NCI-H2227 treated with DMSO at 0.1 percent for 48 hours (cell line): Measurements from ENCODE around the gene LRRTM3.
A peak's percentile ranks its signal among the peaks of the same experiment; 100 is the strongest.

Source experiments
- DNase-seq: peaks from one replicate; lab custom pipeline; 2025; lab: John Stamatoyannopoulos, UW

The LRRTM3 gene

DNA sequence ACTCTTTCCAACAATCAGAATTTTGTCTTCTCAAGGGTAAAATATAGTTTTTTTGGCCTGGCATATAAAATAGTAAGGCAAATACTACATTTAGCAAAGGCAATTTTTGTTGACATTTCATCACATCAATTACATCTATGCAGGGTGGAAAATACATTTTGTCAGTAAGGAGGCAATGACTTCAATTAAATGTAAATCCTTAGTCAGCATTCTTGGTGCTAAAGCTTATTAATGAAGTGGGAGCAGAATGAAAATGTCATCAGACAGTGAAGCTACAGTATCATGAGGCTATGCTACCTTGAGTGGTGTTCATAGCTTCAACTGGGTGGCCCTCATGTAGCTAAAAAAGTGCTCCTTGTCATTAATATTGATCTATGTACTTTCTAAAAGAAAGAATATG lies 8.9 kb downstream of the LRRTM3 start:
- no peak for DNase-seq

DNA sequence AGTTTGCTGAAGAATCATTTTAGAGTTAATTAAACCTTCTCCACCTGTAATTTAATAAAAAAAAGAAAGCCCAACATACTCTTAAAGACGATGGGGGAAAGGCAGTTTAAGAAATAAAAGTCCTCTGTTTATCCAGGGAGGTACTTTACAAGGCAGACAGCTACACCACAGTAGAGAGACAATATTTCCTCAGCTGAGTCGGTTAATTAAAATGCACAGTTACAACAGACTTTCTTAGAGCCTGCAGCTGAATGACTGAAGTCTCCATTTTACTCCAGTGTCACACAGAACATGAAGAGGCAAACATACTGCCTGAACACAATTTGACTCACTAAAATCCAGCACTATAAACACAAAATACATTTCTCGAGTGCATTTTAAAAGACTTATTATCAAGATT lies 15.1 kb downstream of the LRRTM3 start:
- DNase-seq: no peak

DNA sequence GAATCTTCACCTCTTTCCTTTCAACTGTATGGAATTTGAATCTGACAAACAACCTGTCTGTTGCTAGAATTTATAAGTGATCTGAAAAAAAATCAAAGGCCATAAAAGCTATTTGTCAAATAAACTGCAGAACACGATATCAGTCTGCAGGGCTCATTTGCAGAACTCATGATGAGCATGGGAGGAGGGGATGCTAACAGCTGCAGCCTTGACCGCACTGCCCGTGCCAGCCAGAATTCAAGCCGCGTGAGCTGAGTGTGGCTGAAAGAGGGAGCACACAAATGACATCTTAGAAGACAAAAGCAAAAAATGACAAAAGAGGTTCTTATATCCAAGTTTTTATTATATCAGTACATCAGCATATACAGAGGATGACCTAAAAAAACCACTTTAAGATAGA lies 15.7 kb downstream of the LRRTM3 start:
- DNase-seq: peak; percentile 38

DNA sequence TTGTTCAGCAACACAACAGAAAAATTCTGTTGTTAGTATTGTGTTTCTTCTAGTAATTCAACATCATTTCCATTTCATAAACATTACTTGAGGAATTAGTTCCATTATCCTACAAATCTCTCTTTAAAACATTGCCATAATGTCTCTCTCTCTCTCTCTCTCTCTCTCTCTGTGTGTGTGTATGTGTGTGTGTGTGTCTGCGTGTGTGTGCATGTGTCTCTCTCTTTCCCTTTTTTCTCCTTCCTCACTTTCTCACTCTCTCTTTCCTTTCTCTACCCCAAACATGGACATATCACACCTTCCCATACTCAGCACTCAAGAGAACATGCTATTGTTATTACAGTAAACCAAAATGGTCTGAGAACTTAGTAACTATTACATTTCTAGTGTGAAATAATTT lies 16.6 kb downstream of the LRRTM3 start:
- no peak for DNase-seq

DNA sequence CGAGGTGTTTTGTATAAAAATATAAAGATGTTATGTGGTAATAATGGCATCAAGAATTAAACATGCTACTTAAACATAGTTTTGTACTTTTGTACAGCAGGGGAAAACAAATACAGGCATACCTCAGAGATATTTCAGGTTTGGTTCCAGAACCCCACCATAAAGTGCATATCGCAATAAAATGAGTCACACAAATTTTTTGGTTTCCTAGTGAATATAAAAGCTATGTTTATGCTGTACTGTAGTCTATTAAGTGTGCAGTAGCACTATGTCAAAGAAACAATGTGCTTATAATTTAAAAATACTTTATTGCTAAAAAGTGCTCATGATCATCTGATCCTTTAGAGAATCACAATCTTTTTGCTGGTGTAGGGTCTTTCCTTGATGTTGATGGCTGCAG lies 17.8 kb downstream of the LRRTM3 start:
- no peak for DNase-seq

DNA sequence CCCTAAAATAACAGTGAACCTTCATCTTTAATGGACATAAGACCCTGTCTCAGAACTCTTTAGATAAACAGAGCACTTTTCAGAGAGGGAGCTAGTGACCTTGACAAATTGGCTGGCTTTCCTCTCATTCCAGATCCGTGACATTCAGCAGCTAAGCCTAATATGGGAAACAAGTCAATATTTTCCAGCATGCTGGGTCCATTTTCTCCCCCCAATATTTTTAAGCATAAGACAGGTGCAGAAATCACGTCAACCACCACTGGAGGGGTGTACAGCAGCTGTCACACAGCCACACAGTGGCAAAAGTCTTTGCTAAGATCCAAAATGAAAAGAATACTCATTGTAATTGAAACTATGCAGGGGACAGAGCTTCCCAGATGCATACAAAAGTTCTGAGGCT lies 26.1 kb downstream of the LRRTM3 start:
- no peak for DNase-seq

DNA sequence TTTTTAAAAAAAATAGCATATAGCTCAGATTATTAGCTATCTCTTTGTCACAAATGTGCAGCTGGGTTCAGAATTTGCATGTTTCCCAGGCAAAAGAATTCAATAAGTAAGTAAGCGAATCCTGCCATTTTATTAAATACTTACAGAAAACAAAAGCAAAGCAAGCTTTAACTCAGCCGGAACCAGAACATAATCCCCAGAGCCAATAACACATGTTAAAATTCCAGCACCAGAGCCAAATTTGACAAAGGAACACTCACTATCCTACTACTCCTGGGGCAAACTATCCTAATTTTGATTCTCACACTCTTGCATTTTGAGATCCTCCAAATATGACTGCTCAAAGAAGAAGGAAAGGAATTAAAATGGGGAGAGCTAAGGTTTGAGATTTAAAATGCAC lies 32.6 kb downstream of the LRRTM3 start:
- no peak for DNase-seq

DNA sequence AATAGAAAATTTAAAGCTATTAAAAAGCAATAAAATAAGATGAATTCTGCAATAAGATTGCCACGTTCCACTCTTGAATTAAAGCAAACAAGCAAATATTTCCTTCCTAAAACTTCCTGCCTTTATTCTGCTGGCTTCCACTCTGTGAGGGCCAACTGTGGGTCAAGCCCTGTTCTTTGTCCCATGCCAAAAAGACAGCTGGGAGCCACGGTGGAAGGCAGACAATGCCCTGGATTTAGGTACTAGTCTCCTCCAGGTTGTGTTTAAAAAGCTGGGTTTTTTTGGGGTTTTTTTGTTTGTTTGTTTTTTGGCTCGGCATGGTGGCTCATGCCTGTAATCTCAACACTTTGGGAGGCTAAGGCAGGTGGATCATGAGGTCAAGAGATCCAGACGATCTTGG lies 39.1 kb downstream of the LRRTM3 start:
- no peak for DNase-seq

DNA sequence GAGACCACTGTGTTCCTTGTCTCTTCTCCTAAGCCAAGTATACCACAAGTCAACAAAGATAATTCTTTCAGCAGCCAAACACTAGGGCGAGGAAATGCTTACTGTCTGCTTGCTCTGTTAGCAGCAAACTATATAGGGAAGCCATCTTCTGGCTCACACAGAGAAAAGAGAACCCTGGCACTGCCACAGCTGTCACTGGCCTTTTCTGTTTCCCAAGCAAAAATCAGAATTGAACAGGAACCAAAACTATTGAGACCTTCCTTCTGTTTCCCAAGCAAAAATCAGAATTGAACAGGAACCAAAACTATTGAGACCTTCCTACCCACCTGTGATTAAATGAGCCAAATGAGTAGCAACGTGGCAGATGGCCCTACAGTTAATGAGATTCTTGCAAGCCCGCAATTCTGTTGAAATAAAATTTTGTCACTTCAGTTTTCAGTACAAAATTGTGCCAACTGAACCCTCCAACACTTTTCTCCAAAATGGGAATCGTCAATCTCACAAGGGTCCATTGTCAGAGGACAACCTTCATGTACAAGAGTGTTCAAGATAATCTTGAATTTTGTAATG lies 54.5 kb downstream of the LRRTM3 start:
- DNase-seq: no peak

DNA sequence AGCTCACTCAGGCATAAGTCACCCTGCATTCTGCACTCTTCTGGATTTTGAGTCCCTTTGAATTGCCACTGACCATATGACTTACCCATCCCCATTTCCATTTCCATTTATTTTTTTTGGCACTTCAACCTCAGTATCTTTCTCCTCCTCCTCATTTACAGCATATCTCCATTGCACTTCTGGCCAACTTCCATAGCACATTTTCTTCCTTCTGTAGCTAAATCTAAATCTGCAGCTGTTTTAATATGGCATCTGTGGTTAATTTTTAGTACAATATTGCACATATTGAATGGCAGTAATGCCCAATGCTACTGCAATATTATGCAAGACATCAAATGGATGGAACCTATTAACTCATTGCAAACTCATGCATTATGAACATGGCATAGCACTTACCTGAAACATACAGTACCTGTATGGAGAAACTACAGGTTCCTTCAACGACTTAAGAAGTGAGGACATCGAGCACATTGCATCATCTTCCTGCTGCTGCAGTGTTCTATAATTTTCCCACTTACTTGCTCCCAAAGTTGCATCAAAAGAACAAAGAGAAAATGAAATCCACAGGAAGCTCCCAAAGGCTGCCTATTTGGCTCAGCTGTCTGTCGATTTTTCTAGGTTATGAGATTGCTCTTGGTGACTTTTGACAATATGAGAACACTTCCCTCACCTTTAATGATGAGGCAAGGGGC lies 55.7 kb downstream of the LRRTM3 start:
- no peak for DNase-seq

DNA sequence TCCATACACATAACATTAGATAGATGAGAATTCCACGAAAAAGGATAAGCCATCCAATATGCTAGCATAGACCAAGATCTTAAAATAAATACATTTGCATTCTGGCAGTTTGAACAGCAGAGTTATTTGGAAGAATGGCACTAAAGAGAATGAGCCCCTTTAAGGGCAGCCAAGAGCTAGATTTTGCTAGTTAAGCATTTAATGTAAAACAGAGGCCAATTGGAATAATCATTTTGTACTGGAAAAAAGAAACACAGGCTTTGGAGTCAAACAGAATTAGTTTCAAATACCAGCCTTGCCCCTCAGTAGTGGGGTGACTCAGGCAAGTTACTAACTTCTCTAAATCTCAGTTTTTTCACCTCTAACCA lies 56.2 kb downstream of the LRRTM3 start:
- DNase-seq: no peak

DNA sequence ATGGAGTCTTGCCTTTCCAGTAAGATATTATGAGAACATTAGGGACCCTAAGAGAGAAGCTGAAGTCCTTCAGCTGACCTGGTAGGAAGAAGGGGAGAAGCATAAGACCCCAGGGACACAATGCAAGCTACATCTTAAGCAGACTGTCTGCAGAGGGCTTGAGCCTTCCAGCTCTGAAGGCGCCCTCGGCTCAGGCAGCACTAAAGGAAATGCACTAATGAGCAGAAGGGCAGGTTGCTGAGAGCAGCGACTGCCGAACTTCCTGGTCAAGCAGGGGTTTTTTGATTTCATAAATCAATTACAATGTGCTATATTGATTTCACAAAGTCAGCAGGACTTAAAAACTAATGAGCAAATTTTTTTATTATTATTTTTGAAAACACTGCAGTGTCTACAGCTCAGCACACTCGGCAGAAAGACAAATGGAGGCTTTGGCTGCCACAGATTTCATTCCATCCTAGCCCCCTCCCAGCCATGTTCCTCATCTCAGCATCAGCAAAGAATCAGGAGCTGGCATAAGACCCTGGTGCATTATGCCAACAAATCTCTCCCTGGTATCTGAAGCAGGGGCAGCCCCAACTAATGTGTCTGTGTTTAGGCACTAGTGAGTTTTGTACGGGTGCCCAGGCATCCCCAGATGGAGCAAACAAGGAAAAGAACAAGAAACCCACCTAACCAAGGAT lies 57.1 kb downstream of the LRRTM3 start:
- peak; percentile 53 for DNase-seq

DNA sequence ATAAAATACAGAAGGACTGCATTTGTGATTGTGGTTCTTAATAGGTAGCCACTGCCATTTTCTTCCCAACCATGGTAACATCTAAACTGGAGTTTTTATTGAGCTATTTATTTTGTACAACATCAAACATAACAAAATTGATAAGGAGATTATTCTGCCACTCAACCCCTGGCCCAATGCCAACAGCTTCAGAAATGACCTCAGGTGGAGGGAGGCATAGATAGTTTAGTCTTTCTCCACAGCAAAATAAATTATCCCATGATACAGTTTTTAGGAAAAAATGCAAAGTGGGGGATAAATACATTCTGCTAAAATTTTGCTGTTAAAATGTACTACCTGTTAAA lies 57.6 kb downstream of the LRRTM3 start:
- DNase-seq: peak; percentile 30

DNA sequence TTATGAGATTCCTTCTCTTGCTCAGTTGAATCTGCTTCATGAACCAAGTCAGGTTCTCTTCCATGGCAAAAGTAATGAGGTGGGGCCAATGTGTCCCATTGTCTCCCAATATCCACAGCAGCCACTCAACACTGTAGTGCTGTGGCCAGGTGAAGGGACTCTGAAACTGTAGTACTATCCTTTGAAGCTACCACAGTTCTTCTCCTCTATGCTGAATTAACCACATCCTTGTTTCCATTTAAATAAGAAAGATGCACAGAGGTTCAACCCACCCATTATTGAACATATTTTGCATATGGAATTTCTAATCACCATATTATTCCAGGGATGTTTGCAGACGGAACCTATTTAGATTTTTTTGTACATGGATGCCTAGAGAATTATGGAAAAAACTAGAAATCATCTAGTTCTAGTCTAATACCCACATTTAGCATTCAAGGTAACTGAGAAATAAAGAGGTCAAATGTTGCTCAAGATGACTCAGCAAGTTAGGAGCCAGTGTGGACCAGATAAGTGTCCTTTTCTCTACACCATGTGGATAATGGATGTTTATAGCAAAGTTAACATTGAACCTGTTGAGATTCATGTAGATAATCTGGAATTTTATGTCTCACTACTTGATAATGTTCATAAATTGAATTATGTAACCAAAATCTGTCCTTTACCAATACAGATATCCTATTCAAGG lies 64.5 kb downstream of the LRRTM3 start:
- DNase-seq: no peak

DNA sequence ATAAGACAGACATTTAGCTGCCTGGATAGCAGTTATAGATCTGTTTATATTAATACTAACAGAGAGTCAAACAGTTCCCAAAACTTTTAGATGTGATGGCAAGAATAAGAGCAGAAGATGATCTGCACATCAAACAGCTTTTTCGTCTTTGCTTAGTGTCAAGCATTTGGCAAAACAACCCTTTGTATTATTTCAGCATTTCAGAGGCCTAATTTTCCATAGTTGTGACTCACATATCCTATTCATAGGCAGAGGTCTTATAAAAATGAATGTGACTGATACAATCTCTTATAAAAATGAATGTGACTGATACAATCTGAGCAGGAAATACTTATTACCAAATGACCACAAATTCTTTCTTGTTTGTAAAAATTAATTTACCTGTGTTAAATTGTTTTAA lies 71.2 kb downstream of the LRRTM3 start:
- no peak for DNase-seq

DNA sequence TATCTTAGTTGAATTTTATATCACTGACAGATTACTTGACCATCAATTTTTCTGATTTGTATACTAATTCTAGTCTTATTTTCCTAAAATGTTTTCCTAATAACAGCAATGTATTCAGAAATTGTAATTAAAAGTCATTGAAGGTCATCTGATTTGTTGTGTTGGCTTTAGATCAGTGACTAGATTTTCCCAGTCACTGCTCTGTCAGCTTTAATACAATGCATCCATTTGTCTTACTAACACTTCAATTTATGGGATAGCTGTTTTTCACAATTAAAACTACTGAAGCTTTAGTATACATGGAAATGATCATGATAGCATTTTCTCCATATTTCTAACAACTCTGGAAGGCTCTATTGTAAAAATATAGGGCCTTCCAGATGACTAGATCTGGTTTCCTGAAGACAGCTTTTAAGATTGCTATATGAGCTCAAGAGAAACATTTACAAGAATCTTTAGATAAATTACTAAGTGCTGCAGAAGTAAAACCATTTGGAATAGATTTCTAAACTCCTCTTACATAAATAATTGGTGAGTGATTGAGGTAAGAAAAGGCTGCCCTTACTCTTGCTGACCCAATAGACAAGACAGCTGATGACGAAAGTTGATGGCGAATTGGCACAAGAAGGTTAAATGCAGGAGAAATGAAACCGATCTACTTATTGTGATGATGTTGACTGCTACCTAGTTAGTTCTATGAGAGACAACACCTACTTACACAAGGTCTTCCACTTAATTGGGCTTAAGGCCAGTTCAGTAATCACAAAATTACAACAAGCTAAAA lies 74.1 kb downstream of the LRRTM3 start:
- DNase-seq: peak; percentile 12

DNA sequence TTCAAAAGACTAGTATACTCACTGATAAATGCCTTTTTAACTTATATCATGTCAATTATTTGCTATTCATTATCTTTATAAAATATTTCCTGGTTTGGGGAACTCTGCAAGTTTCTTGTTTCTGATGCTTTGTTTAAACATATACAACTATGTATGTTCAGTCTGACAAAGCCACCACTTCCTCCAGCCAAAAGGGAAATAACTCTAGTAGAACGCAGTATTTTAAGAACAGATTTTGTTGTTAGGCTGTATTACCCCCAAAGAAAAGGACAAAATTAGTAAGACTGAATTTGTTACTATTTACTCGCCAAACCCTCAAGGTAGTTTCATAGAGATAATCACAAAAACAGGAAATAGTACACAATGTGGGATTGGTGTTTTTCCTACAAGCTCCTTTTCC lies 78.9 kb downstream of the LRRTM3 start:
- DNase-seq: no peak

DNA sequence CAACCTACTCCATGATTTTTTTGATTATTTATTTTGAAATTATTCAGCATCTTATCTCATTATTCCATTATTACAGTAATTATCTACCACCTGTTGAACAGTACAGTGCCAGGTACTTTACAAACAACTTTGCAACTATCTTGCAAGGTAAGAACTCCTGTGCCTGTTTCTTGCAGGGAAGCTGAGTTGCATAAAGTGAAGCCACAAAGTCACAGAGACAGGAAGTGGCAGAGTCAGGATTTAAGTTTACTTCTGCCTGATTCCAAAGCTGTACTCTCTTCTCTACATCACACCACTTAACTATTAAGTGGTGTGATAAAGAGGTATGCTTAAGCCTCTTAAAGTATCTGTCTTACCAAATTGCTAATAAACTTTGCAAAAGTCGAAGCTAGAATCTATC lies 80.1 kb downstream of the LRRTM3 start:
- DNase-seq: no peak

DNA sequence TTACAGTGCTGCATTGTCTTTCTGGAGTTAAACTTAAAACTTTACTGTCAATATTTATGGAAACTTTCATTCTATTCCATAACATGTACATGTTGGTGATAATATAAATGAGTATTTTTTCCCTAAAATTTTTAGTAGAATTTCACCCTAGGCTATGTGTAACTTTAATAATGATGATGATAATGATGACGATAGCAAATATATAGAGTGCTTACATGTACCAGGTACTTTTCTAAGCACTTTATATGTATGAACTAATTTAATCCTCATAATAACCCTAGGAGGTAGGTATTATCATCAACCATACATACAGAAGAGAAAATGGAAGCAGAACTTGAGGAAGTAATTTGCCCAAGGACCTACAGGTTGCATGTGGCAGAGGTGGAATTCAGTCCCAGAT lies 85.6 kb downstream of the LRRTM3 start:
- DNase-seq: no peak

DNA sequence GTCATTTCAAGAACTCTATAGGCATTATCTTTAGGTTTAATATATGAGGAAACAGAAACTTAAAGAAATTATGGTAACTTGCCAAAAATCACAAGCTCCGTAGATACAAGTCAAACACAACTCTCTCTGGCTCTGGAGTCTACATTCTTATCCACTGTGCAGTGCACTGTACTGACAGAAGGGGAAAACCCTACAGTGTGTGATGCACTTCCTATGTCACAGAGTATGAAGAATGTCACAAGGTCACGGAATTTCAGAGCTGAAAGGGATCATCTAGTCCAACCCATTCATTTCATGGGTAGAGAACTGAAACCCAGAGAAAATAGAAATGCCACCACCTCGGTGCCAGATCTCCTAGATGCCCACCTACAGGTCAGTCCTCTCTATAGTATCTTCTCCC lies 86.1 kb downstream of the LRRTM3 start:
- DNase-seq: no peak

DNA sequence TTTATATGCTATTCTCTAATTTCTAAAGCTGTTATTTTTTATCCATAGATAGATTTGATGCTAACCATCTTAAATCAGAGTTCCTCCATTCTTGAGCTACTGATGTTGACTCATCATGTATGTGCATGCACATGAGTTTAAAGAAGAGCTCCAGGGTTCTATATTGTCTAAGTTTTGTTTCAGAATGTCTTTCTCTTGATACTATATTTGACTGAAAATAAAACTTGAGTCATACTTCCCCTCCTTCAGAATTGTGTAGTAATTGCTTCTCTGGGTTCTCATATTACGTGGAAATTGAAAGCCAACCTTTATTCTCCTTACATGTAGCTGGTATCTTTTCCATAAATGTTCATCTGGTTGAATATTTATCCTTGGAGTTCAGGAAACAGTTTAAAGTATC lies 89.4 kb downstream of the LRRTM3 start:
- DNase-seq: no peak

DNA sequence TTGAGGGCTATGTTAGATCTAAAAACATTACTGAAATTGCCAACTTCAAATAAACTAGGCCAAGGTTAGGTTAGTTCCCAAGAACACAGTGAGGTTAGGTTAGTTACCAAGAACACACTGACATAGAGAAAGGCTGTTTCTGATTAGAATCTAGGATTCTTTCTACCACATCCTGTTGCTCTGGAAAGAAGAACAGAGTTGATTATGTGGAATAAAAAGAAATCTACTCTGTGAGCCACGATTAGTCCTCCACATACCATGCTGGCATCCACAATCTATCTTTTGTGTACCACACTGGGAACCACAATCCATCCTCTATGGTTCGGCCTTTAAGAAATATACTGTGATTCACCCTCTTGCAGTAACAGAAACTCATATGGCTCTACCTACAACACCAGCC lies 91.4 kb downstream of the LRRTM3 start:
- no peak for DNase-seq

DNA sequence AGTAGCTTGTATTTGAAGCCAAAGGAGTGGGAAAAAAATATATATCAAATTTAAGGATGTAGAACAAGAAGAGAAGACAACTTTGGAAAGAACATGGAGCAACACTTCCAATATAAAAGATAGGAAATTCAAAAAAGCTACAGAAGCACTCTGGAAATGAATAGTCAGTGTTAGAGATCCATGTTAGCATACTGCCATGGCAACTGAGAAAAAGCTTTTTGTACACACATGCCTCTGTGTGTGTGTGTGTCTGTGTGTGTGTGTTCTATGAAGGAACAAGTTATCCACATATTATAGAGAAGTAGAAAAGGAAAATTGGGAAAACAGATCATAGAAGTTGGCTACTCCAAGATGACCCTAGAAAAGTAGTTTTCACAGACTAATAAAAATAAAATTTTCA lies 96.3 kb downstream of the LRRTM3 start:
- no peak for DNase-seq
